ENCODE results near the gene HCRTR1.
A peak's percentile ranks its signal among the peaks of the same experiment; 100 is the strongest.

HCRTR1 gene

GRCh38 chr1:31633117-31633516, 15.6 kb downstream of the HCRTR1 start:
- DNase-seq (ENCODE audit: low spot score): no peak
- peak overlapping the region; percentile 46; the same call in 1 of the 2 replicates for H3K27ac ChIP-seq
- CTCF ChIA-PET: interaction anchor here (0.6 to 0.7 kb wide), 4 partner anchors 23 to 415 kb away, joined by 3 to 4 read pairs (median 3); no protein-coding TSS in a partner anchor
- POLR2A ChIA-PET (ENCODE audit: low non-redundant PET): interaction anchor here (0.5 kb wide), 1 partner anchor 12 kb away, joined by 3 read pairs; the partner anchor contains the start of gene PEF1
- TF ChIP-seq, protein P1, sequence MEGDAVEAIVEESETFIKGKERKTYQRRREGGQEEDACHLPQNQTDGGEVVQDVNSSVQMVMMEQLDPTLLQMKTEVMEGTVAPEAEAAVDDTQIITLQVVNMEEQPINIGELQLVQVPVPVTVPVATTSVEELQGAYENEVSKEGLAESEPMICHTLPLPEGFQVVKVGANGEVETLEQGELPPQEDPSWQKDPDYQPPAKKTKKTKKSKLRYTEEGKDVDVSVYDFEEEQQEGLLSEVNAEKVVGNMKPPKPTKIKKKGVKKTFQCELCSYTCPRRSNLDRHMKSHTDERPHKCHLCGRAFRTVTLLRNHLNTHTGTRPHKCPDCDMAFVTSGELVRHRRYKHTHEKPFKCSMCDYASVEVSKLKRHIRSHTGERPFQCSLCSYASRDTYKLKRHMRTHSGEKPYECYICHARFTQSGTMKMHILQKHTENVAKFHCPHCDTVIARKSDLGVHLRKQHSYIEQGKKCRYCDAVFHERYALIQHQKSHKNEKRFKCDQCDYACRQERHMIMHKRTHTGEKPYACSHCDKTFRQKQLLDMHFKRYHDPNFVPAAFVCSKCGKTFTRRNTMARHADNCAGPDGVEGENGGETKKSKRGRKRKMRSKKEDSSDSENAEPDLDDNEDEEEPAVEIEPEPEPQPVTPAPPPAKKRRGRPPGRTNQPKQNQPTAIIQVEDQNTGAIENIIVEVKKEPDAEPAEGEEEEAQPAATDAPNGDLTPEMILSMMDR (conservative IDR thresholded peaks at IDR 0.05; ENCODE audit: low read depth): no peak

- POLR2A ChIA-PET (ENCODE audit: low non-redundant PET): interaction anchor here (0.6 kb wide), 1 partner anchor 151 kb away, joined by 4 read pairs; no protein-coding TSS in a partner anchor
- peak; percentile 71 for DNase-seq (ENCODE audit: low spot score)
- peak overlapping the region; percentile 96 for H3K27ac ChIP-seq
- TF ChIP-seq, protein P1 (conservative IDR thresholded peaks at IDR 0.05; ENCODE audit: low read depth): no peak
- CTCF ChIA-PET: interaction anchor here (0.6 to 1.4 kb wide), 7 partner anchors 20 to 1040 kb away, joined by 3 to 4 read pairs (median 3); no protein-coding TSS in a partner anchor
Observed at GRCh38 chr1:31637915-31638673, 20.6 kb downstream of the HCRTR1 start.

- TF ChIP-seq, protein P1 (conservative IDR thresholded peaks at IDR 0.05; ENCODE audit: low read depth): no peak
- H3K27ac ChIP-seq: peak overlapping the region; percentile 96
- ChIA-PET POLR2A (ENCODE audit: low non-redundant PET) (no interaction called here), CTCF (no interaction called here)
- DNase-seq (ENCODE audit: low spot score): peak; percentile 69
Observed at GRCh38 chr1:31639543-31639942, 22.1 kb downstream of the HCRTR1 start.

- DNase-seq (ENCODE audit: low spot score): no peak
- H3K27ac ChIP-seq: peak overlapping the region; percentile 96
- TF ChIP-seq, protein P1 (conservative IDR thresholded peaks at IDR 0.05; ENCODE audit: low read depth): no peak
- POLR2A ChIA-PET (ENCODE audit: low non-redundant PET): no interaction called here
- CTCF ChIA-PET: interaction anchor here (0.6 to 0.7 kb wide), 2 partner anchors 30 to 249 kb away, joined by 3 to 5 read pairs; no protein-coding TSS in a partner anchor
Observed at GRCh38 chr1:31640179-31640578, 22.7 kb downstream of the HCRTR1 start.

DNA sequence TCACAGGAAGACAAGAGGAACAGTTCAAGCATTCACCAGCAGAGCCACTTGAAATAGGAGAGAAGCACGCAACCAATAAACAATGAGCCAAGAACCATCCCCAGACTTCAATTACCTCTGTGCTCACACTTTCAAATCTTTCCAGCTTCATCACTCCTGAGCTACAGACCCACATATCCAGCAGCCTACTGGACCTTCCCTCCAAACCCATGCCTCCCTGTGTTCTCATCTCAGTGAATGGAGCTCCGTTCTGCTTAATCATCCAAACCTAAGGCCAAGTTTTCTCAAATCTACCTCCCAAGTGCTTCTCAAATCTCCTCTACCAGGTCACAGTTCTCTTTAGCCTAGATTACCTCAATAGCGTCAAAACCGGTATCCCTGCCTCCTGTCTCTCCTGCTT, 23.5 kb downstream of the HCRTR1 start:
- H3K27ac ChIP-seq: peak overlapping the region; percentile 96
- no peak for DNase-seq (ENCODE audit: low spot score)
- TF ChIP-seq, protein P1 (conservative IDR thresholded peaks at IDR 0.05; ENCODE audit: low read depth): no peak
- ChIA-PET POLR2A (ENCODE audit: low non-redundant PET) (no interaction called here), CTCF (no interaction called here)

DNA sequence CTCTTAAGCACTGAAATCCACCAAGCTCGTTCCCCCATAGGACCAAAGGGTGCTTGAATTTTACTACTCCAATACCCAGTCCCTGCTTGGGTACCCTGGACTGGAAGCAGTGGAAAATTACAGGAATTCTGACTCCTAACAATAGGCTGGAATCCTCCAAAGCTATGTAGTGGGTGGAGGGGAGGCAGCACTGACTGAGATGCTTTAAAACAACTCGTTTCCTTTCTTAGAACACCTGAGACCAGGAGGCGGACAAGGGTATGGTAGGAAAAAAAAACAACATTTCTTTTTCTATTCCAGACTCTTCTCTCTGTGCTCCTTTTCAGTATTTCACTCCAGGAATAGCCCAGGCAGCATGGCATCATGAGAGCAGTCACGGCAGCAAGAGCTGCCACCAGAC, 24.9 kb downstream of the HCRTR1 start:
- ChIA-PET POLR2A (ENCODE audit: low non-redundant PET) (no interaction called here), CTCF (interaction anchor here (0.6 to 0.7 kb wide), 2 partner anchors 24 to 111 kb away, joined by 3 to 7 read pairs; no protein-coding TSS in a partner anchor)
- H3K27ac ChIP-seq: no peak overlapping the region; the same call in 1 of the 2 replicates
- DNase-seq (ENCODE audit: low spot score): no peak
- TF ChIP-seq, protein P1 (conservative IDR thresholded peaks at IDR 0.05; ENCODE audit: low read depth): no peak
